GM21526 (cell line): Measurements from ENCODE around the gene ERBIN.
"Not testable (repeated sequence)": the region's sequence is repeated elsewhere in the genome, so short reads cannot be mapped to it uniquely, and the experiment has no call there.

Experiments
- ATAC-seq: cut with Tn5 transposase; IDR thresholded peaks from one replicate; pipeline ENCODE4 v1.9.1; 2021; ENCODE audit warnings: moderate library complexity; ENCODE audit not compliant: unreplicated experiment, low FRiP score

Gene ERBIN

DNA sequence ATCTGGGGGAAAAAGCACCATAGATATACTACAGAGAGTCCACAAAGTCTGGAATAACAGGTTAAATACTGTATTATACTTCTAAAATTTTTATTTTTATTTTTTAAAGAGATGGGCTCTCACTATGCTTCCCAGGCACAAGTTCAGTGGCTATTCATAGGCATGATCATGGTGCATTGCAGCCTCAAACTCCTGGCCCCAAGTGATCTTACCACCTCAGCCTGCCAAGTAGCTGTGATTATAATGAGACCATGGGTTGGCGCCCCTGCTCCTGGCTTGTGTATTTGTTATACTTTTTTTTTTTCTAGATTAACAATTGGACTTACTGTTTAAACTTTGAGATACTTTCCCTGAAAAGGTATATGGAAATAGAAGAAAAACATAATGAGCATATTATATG is 25.9 kb downstream of the ERBIN start:
- ATAC-seq = no peak

DNA sequence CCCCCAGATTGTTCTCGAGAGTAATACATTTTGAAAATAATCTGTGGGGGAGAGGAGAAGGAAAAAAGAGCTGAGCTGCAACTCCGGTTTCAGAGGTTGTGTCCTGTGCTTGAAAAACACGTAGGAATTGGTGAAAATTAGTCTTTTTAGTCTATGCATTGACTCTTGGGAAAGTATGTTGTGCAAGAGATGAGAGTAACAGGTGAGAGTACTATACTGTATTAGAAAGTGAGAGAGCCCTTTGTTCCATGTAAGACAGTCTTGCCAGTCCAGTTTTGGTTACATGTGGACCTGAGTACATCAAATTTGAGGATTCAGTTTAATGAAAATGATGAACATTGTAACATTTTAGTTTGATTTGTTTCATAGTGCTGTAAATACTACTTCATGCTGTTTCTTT is 27.8 kb downstream of the ERBIN start:
- ATAC-seq = no peak

DNA sequence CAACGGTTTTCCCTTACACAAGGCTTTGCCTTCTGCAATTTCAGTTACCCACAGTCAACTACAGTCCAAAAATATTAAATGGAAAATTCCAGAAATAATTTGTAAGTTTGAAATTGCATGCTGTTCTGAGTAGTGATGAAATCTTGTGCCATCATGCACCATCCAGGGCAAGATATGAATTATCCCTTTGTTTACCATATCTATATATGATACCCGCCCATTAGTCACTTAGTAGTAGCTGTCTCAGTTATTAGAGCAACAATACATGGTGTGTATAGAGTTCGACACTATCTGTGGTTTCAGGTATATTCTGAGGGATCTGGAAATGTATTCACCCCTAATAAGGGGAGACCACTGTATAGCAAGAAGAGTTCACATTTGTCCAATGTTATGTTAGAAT is 29.4 kb downstream of the ERBIN start:
- no peak for ATAC-seq

DNA sequence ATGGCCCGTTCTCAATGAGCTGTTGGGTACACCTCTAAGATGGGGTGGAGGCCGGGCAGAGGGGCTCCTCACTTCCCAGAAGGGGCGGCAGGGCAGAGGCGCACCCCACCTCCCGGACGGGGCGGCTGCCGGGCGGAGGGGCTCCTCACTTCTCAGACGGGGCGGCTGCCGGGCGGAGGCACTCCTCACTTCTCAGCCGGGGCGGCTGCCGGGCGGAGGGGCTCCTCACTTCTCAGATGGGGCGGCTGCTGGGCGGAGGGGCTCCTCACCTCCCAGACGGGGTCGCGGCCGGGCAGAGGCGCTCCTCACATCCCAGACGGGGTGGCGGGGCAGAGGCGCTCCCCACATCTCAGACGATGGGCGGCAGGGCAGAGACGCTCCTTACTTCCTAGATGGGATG is 31.3 kb downstream of the ERBIN start:
- not testable (repeated sequence) for ATAC-seq

DNA sequence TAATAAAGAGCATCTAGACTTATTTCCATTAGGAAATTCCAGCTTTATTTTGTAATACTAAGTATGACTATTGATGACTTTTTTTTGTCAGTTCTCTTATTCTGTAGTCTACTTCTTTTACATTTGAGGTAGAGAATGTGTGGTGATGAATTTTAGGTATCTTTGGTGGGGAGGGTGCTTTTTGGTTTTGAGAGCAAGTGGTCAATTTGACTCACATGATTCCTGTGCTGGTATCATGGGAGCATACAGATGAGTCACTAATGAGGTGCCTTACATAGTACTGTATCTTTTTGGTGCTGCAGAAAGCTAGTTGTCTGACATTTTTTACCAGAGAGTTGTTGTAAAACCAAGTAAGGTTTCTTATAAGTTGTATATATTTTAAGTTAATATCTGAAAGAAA is 35.3 kb downstream of the ERBIN start:
- ATAC-seq = peak; percentile 62

DNA sequence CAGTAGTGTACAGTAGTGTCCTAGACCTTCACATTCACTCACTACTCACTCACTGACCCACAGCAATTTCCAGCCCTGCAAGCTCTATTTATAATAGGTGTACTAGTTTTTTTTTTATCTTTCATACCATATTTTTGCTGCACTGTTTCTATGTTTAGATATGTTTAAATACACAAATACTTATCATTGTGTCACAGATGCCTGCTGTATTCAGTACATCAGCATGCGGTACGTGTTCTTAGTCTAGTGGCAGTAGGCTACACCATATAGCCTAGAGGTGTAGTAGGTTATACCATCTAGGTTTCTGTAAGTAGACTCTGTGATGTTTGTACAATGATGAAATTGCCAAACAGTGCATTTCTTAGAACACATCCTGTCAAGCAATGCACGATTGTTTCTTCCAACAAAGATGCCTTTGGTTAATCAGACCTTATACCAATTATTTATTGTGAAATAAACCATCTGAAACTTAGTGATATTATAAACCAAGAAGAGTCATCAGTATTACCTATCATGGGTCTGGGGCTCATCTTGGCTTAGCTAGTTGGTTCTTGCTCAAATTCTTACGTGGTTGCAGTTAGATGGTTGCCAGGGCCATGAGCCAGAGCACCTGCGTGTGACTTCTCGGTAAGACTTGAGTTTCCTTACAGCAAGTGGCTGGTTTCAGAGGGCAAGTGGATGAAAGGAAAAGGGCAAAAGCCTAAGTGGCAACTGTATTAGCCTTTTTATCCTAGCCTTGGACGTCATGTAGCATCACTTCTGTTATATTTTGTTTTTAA is 41.1 kb downstream of the ERBIN start:
- no peak for ATAC-seq

DNA sequence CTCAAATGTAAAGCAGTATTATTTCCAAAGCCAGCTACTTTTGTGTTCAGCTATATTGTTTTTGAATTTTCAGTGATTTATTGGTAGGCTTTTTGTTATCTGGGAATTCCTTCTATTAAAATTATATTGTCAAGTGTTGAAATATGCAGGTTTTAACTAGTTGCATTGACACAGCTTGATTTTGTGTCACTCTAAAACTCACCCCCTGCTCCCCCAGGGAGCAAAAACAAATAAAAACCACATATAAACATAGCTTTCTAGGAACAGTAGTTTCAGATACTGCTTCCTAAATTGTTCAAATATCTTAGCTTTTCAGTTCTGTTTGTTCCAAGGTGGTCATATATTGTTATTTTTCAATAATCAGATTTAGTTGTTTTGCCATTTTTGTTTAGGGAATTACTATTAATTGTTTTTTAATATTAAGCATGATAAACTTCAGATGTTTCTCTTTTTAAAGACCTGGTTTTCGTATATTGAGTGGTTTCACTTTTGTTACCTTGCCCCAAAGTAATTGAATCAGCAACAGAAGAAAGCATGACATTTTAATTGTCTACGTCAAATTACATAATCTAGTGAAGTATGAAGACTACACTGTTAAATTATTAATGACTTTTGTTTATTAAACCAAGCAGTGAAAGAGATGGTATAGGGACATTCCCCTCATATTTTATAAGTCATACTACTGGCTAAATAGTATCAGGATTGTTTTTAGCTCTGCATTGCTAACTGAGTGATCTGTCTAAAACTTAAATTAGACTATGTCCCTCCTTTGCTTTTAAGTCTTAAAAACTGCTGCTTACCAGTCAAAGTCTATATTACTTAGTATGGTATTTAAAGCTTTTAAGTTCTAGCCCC is 43.4 kb downstream of the ERBIN start:
- no peak for ATAC-seq

DNA sequence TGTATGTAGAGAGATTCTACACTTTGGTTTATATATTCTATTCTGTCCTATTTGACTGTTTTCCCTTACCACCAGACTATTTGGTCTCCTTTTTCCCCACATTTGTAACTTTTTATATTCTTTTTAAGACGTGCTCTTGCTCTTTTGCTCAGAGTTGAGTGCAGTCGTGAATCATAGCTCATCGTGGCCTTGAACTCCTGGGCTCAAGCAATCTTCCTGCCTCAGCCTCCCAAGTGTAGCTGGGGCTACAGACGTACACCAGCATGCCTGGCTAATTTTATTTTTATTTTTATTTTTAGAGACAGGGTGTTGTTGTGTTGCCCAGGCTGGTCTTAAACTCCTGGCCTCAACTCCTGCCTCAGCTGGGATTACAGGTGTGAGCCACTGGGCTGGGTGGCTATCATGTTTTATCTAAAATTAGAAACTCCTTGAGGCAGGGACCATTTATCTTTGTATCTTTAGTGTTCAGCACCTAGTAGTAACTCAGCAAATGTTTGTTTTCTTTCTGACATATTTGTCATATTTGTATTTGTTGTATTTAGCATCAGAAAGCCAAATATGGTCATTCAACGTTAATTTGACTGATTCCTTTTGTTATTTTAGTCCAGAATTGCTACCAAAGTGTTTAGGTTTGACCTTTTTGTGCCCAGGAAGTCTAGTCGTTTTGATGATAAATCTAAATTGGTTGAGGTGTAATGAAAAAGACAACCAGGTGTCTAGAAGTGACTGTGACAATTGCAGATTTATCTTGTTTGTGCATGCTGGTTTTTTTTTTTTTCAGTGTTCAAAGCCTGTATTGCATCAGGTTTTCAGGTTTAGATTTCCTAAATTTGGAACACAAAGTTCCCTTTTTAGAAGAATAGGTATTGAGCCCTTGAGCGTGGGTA is 44.3 kb downstream of the ERBIN start:
- no peak for ATAC-seq

DNA sequence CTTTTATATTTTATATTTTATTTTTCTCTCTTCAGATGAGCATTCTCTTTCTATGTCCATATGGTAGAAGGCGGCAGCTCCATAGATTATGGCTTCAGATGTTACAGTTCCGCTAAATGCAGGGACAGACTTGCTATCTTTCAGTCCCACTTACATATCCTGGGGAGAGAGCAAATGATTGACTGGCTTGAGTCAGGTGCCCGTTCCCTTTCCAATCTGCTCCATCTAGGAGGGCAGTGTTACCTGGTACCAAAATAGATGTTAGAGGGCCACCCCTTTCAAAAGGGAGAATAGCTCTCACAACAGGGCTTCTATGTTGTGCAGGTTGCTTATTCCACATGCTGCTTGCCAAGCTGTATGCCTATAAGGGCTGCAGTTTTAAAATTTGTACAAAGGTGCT is 45.3 kb downstream of the ERBIN start:
- no peak for ATAC-seq

DNA sequence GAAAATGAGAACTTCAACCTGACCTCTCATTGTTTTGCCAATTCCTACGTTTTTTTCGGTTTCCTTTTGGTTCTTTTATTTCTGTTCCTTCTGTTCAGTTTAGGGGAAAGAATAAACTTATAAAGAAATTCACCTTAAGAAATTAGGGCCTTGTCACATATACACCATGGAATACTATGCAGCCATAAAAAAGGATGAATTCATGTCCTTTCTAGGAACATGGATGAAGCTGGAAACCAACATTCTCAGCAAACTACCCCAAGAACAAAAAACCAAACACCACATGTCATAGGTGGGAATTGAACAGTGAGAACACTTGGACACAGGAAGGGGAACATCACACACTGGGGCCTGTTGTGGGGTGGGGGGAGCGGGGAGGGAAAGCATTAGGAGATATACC is 46.5 kb downstream of the ERBIN start:
- not testable (repeated sequence) for ATAC-seq

DNA sequence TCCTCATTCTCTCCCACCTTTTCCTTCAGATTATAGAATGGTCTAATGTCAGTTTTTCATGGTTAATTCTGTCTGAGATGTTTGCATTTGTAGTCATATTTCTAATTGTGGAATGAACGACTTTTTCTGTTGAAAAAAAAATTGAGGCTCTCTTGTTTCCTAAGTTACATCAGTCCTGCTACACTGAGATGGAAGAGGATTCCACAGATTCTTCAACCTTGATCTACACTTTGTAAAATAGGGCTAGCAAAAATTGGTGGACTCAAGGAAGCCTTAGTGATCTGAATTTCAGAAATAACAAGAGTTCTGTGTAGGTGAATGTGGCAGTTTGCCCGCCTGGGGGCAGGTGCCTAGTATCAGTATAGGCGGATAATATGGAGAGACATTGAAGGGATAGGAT is 51.9 kb downstream of the ERBIN start:
- no peak for ATAC-seq

DNA sequence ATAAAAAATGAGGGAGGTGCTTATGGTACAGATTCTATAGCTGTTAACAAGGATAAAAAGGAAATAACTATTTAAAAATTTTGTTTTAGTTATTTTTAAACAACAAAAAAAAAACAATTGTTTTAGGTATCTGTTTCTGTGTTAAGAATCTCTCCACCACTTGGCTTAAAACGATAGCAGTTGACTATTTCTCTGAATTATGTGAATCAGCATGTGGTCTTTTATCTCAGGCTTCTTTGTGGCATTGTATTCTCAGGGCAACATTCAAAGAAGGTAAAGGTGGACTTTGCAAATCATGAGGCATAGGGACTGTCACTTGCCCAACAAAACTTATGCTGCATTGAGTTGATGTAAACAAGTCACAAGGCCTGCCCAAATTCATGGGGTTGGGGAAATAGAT is 55.2 kb downstream of the ERBIN start:
- ATAC-seq = no peak

DNA sequence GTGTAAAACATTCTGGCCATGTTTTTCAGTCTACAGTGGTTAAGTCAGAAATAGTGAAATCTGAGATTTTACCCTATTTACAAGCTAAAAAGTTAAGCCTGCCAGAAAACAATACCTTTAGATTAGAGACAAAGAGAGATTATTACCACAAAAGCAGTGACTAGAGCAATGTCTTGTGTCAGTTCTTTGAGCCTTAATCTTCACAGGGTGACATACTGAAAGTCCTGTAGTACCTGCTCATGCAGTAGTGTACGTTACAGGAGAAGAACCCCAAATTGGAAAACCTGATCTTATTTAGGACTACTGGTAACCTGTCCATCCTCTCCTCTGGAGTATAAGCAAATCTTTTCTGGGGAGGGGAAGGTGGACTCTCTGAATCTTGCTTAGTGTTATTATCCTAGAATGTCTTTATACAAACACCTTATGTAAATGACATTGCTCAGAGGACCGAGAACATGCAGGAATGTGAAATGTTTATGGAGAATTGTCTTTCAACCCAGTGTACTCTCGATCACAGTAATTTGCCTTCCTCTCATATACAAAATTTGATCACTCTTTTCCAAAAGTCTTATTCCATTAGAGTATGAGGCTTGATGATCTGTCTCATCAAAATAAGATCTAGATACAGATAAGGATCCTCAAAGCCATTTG is 55.7 kb downstream of the ERBIN start:
- ATAC-seq = no peak

DNA sequence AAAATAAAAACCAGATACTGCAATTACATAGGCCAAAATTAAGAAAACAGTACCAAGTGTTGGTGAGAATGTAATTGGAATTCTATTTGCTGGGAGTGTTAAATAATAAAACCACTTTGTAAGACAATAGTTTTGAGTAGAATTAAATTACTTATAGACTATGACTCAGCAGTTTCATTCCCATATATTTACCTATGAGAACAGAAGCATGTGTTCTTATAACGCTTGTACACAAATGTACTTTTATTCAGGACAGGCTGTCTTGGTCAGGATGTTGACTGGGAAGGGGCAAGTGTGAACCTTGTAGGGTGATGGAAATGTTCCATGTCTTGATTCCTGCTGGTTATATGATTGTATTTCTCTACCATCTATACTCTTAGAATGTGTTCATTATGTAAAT is 56.3 kb downstream of the ERBIN start:
- ATAC-seq = no peak

DNA sequence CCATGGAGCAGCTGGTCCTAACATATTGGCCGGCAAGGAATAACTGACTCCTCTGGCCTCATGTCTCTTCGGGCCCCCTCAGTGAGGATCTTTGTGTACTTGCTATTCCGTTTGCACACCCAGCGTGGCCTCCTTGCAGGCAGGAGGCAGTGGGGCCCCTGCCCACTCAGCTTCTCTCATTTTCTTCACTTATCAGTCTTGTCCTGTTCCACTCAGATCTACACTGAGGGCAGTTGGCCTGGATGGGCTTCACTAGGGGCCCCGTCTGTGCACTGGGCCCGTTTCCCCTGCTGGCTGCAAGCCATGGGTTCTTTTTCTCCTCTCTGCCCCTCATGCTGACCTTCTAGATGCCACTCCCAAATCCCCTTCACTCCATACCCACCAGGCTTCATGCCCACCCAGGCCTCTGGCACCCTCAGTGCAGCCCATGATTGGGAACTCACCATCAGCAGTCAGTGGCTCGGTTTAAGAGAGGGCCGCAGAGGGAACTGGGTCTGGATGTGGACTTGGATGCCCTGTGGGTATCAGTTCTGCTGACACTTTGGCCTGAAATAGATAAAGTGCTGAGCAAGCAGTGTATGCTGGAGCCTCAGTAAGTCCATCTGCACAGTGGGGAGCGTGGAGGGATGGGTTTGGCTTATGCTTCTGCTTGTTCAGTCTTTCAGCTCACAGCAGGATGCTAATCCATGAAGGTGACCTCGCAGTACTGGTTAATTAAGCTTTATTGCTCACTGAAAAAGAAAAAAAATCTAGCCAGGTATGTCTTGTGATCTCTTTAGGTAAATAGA is 57.9 kb downstream of the ERBIN start:
- no peak for ATAC-seq

DNA sequence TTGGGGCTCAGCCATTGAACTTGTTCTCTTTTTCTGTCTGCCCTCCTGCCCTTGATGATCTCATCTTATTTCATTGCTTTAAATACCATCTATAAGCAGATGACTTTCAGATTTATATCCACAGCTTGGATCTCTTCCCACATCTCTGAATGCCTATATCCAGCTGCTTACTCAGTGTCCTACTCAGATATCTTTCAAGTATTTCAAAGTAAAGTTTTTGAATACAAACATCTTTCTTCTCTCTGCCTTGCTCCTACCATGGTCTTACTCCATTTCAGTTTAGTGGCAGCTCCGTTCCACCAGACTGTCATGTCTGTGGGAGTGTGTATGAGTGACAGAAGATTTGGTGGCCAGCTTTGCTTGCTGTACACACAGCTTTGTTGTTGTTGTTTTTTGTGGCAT is 59.7 kb downstream of the ERBIN start:
- no peak for ATAC-seq

DNA sequence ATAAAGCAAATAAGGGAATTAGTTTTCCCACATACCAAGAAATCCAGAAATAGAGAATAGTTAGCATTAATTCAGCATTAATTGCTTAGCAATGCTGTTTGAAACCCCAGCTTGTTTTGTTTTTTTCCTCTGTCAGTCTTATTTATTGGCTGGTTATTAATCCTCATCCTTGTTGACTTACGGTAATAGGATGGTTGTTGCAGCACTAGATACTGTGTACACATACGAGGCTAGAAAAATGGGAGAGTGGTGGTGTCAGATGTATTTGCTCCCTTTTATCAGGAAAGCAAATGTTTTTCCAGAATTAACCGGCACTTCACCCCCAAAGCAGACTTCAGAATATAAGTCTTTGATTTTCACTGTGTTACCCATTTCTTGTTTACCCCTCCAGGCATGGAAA is 60.4 kb downstream of the ERBIN start:
- ATAC-seq = no peak

DNA sequence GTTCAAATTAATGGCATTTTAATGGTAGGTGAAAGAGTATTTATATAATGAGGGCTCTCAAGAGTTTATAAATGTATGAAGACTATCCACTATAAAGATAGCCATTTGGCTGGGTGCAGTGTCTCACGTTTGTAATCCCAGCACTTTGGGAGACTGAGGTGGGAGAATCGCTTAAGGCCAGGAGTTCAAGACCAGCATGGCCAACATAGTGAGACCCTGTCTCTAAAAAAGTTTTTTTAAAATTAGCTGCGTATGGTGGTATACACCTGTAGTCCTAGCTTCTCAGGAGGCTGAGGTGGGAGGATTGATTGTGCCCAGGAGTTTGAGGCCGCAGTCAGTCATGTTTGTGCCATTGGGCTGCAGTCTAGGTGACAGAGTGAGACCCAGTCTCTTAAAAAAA is 61.6 kb downstream of the ERBIN start:
- ATAC-seq = no peak

DNA sequence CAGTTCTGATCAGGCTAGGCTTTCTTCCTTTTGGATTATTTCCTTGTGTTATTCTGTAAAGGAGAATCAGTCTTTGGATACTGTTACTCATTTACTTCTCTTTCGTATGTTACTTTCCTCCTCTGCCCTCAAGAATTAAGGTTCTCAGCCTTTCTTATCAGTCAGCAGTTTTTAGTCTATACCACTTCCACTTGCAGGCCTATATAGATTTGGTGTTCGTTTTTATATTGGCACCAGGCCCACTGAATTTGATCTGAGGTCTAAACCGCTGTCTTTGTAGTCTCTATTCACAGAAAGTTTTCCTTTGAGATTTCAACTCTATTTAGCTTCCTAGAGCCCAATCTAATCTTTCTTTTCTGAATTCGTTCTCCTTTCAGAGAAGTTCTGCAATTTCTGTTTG is 62.8 kb downstream of the ERBIN start:
- ATAC-seq = no peak

DNA sequence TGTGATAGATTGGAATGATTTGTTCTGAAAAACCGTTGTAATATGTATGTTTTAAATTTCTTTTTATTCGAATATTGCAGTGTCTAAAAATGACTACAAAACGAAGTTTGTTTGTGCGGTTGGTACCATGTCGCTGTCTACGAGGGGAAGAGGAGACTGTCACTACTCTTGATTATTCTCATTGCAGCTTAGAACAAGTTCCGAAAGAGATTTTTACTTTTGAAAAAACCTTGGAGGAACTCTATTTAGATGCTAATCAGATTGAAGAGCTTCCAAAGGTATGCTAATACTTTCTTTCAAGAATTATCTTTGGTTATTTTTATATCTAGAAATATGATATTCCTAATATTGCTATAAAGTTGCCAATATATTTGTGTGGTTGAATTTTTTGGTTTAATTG is 66.3 kb downstream of the ERBIN start:
- no peak for ATAC-seq
